HFFc6 (cell line): Measurements from ENCODE around the gene VPS26B. TPM values are rescaled to one million over a fixed set of nuclear protein-coding genes. Genes with fewer than 3 reads are reported as not detected.

Source experiments
- DNase-seq: peaks from one replicate; pipeline ENCODE4 v3.0.0-alpha.2; 2018
- H3K27ac Mint-ChIP-seq: 2 replicates; pipeline ENCODE4 v1.8.0; 2020; ENCODE audit warnings: mild to moderate bottlenecking, mixed read lengths
- H3K27me3 Mint-ChIP-seq: 2 replicates; pipeline ENCODE4 v1.8.0; 2021; ENCODE audit warnings: mild to moderate bottlenecking, moderate library complexity, mixed read lengths; ENCODE audit not compliant: insufficient read depth
- H3K36me3 Mint-ChIP-seq: 2 replicates; pipeline ENCODE4 v1.8.0; 2021; ENCODE audit warnings: low read depth, mixed read lengths
- H3K4me1 Mint-ChIP-seq: 2 replicates; pipeline ENCODE4 v1.8.0; 2020; ENCODE audit warnings: low read depth, mixed read lengths
- H3K4me3 Mint-ChIP-seq: 2 replicates; pipeline ENCODE4 v1.8.0; 2020; ENCODE audit warnings: mild to moderate bottlenecking, moderate library complexity, mixed read lengths
- H3K9me3 Mint-ChIP-seq: 2 replicates; pipeline ENCODE4 v1.8.0; 2020; ENCODE audit warnings: mild to moderate bottlenecking, mixed read lengths
- CTCF ChIP-seq: fragments of 200-600 bp; sonication (generic); IDR thresholded peaks from 2 replicates; pipeline ENCODE4 v1.5.0; 2021; ENCODE audit warnings: antibody characterized with exemption, mild to moderate bottlenecking
- total RNA-seq, 6 experiments: library from RNA; stranded (reverse); fragmentation: NEBNext Ultra II Directional; extraction: Animal tissue kit (Norgen Biotek cat#: 25700); gene quantifications; 2 replicates in 1 of 6; 3 replicates in 5 of 6; pipeline ENCODE4 v1.2.3, GENCODE V29; 2021

The VPS26B gene
- total RNA-seq, 6 experiments from 2014 or later, result 36.5 to 45.0 (median 39.1) TPM

DNA sequence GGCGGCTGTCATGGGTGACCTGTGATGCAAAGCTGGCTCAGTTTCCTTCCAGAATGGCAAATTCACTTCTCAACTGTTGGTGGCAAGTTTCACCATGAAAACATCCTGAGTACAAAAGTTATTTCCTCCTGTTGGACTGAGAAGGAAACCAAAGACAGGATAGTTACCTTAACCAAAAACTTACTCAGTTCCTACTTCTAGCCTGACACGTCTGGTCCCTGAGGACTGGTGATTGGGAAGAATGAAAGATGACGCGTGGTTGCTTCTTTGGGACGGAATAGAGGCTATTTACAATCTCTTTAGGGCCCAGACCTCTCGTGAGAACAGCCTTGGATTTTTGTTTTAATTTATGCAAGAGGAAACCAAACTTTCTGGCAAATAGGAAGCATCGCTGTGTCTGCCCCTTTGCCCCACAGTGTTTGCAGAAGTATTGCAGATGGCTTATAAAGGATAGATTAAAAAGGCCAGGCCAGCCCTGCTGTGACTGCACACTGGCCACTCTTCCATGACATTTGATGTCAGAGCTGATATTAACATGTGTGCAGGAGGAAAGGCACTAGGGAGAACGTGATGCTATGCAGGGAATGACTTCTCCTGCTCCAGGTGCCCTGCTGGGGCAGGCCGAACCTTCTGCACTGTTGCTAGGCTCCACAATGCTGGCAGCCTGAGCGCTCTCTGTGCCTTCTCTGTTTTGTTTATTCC, 7.6 kb downstream of the VPS26B start:
- H3K27ac Mint-ChIP-seq, result peak overlapping the region; percentile 19; the same call in 1 of the 2 replicates
- peaks cover 14% of the 10 kb centered on the region for H3K36me3 Mint-ChIP-seq
- no peak for TF ChIP-seq CTCF
- H3K27me3 Mint-ChIP-seq, result no peaks in the 10 kb centered on the region
- H3K4me3 Mint-ChIP-seq, result no peak overlapping the region
- peaks cover 50% of the 10 kb centered on the region for H3K4me1 Mint-ChIP-seq
- no peak for DNase-seq
- no peaks in the 10 kb centered on the region for H3K9me3 Mint-ChIP-seq

- H3K4me1 Mint-ChIP-seq, result peaks cover 39% of the 10 kb centered on the region
- H3K9me3 Mint-ChIP-seq, result no peaks in the 10 kb centered on the region
- no peaks in the 10 kb centered on the region for H3K27me3 Mint-ChIP-seq
- H3K27ac Mint-ChIP-seq, result no peak overlapping the region
- no peak for DNase-seq
- H3K4me3 Mint-ChIP-seq, result no peak overlapping the region
- TF ChIP-seq CTCF, result no peak
- peaks cover 18% of the 10 kb centered on the region for H3K36me3 Mint-ChIP-seq
Observed at GRCh38 chr11:134233729-134234179, 9.3 kb downstream of the VPS26B start.

- H3K4me1 Mint-ChIP-seq, result peaks cover 23% of the 10 kb centered on the region
- no peak for TF ChIP-seq CTCF
- no peaks in the 10 kb centered on the region for H3K27me3 Mint-ChIP-seq
- no peak overlapping the region for H3K27ac Mint-ChIP-seq
- H3K9me3 Mint-ChIP-seq, result no peaks in the 10 kb centered on the region
- no peak for DNase-seq
- H3K4me3 Mint-ChIP-seq, result no peak overlapping the region
- H3K36me3 Mint-ChIP-seq, result peaks cover 17% of the 10 kb centered on the region
Observed at GRCh38 chr11:134235399-134235798, 10.9 kb downstream of the VPS26B start.

GRCh38 chr11:134236834-134237556, 12.5 kb downstream of the VPS26B start:
- Mint-ChIP-seq H3K4me1 (peaks cover 18% of the 10 kb centered on the region), H3K36me3 (peaks cover 17% of the 10 kb centered on the region), H3K27me3 (no peaks in the 10 kb centered on the region), H3K4me3 (peak overlapping the region; percentile 4; the same call in 1 of the 2 replicates), H3K9me3 (no peaks in the 10 kb centered on the region), H3K27ac (no peak overlapping the region; the same call in 1 of the 2 replicates)
- peak; percentile 55 for DNase-seq
- TF ChIP-seq CTCF, result no peak

DNA sequence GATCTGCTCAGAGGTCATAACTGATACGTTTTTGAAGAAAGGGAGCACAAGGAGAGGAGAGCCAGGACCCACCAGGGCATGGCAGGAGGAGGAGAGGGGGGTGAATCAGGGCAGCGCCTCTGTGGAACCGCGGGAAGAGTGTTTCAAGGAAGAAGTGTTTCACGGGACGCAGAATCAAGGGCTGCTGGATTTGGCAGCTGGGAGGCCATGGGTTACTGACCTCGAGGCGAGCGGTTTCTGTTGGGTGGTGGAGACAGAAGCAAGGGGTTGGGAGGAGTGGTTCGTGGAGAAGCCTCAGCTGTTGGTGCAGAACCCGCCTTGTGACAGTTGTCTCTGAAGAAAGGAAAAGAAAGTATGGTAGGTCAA, 13.1 kb downstream of the VPS26B start:
- H3K27ac Mint-ChIP-seq, result no peak overlapping the region; the same call in 1 of the 2 replicates
- peaks cover 17% of the 10 kb centered on the region for H3K4me1 Mint-ChIP-seq
- peaks cover 19% of the 10 kb centered on the region for H3K36me3 Mint-ChIP-seq
- no peaks in the 10 kb centered on the region for H3K9me3 Mint-ChIP-seq
- no peaks in the 10 kb centered on the region for H3K27me3 Mint-ChIP-seq
- DNase-seq, result no peak
- no peak for TF ChIP-seq CTCF
- H3K4me3 Mint-ChIP-seq, result no peak overlapping the region; the same call in 1 of the 2 replicates
